ENCODE results near the gene ZNF639. TPM values are rescaled to one million over a fixed set of nuclear protein-coding genes. Genes with fewer than 3 reads are reported as not detected.

The ZNF639 gene
- polyA plus RNA-seq, 1 donor (not counting 4 experiments of a cell fraction or from before 2014, with no cell fraction given) = 15.8 TPM

GRCh38 chr3:179308001-179308400 is 14.8 kb upstream of the ZNF639 start:
- H3K4me3 ChIP-seq (ENCODE audit: control insufficient read depth in 2 of 3, extremely low read depth in 1 of 3, insufficient read depth in 2 of 3, low read depth in 1 of 3, low read length in 3 of 3) = no peak overlapping the region
- H3K27me3 ChIP-seq (ENCODE audit: control insufficient read depth, extremely low read depth, insufficient read depth, low read length) = no peaks in the 10 kb centered on the region
- H3K36me3 ChIP-seq (ENCODE audit: control insufficient read depth in 2 of 2, extremely low read depth in 1 of 2, insufficient read depth in 2 of 2, low read length in 2 of 2) = no peaks in the 10 kb centered on the region
- H3K4me2 ChIP-seq (ENCODE audit: control insufficient read depth, extremely low read depth, insufficient read depth, low read depth, low read length) = no peak overlapping the region
- no peak overlapping the region for H3K9ac ChIP-seq (ENCODE audit: control insufficient read depth, extremely low read depth, insufficient read depth, low read length)
- no peak overlapping the region for H3K27ac ChIP-seq (ENCODE audit: control insufficient read depth, insufficient read depth, low read length)
- H4K20me1 ChIP-seq (ENCODE audit: control insufficient read depth, extremely low read depth, insufficient read depth, low read length) = no peaks in the 10 kb centered on the region
- H3K9me1 ChIP-seq (ENCODE audit: control insufficient read depth, extremely low read depth, insufficient read depth, low read length) = no peaks in the 10 kb centered on the region
- FAIRE-seq (no peak), DNase-seq (ENCODE audit: low read depth, low spot score) (no peak)
- no peaks in the 10 kb centered on the region for H3K79me2 ChIP-seq (ENCODE audit: control insufficient read depth, insufficient read depth, low read length)
- TF ChIP-seq CTCF (optimal IDR thresholded peaks at IDR 0.05 in 1 of 3, IDR thresholded peaks at IDR 0.05 in 1 of 3, conservative IDR thresholded peaks at IDR 0.05 in 1 of 3; ENCODE audit: extremely low read depth in 1 of 3, insufficient read depth in 2 of 3, low read length in 3 of 3) (no peak), EZH2 (IDR thresholded peaks at IDR 0.05; ENCODE audit: low read length) (no peak)
- H3K4me1 ChIP-seq (ENCODE audit: control insufficient read depth, extremely low read depth, insufficient read depth, low read length) = no peaks in the 10 kb centered on the region
- no peak overlapping the region for H2AFZ ChIP-seq (ENCODE audit: control insufficient read depth, low read length)
- dilution Hi-C loops (cut with MboI; ENCODE audit: extremely low pct_ligation_motif_present, low sequenced_read_pairs) = no loop called here
- no peaks in the 10 kb centered on the region for H3K9me3 ChIP-seq (ENCODE audit: control insufficient read depth, low read depth, low read length)

DNA sequence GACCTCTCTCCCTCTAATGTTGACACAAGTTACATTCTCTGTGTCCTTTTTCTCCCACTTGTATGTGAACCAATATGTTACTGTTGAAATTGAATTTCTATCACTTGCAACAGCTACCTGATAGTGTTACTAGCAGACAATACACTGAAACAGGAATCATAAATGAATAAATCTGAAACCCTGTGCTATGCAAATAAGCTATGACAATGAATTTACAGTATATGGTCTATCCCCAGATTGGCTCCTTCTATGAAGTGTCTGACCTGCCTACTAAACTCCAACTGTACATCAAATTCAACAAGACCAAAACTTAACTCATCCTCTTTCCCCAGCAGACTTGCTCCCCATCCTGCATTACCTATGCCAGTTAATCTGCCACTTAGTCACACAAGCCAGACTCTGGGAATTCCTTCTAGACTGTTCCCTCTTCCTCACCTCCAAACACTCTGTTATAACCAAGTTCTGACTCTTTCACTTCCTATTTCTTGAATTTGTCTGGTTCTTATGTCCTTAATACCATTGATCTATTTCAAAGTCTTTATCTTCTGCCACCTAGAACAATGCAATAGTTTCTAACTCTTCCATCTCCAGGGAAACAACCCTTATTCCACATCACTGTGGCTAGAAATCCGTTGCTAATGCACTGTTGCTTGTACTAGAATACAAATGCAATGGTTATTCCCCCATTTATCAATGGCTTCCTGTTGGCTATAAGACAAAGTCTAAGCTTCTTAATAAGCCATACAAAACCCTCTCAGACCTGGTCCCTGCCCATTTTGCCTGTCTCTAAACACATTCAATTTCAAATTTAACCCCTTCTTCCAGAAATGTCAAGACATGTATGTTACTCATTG is 13.4 kb upstream of the ZNF639 start:
- no peak overlapping the region for H2AFZ ChIP-seq (ENCODE audit: control insufficient read depth, low read length)
- no peaks in the 10 kb centered on the region for H3K79me2 ChIP-seq (ENCODE audit: control insufficient read depth, insufficient read depth, low read length)
- no peaks in the 10 kb centered on the region for H3K9me1 ChIP-seq (ENCODE audit: control insufficient read depth, extremely low read depth, insufficient read depth, low read length)
- no peaks in the 10 kb centered on the region for H3K27me3 ChIP-seq (ENCODE audit: control insufficient read depth, extremely low read depth, insufficient read depth, low read length)
- no peak overlapping the region for H3K4me2 ChIP-seq (ENCODE audit: control insufficient read depth, extremely low read depth, insufficient read depth, low read depth, low read length)
- no peak for TF ChIP-seq EZH2 (IDR thresholded peaks at IDR 0.05; ENCODE audit: low read length)
- TF ChIP-seq CTCF (optimal IDR thresholded peaks at IDR 0.05 in 1 of 3, IDR thresholded peaks at IDR 0.05 in 1 of 3, conservative IDR thresholded peaks at IDR 0.05 in 1 of 3; ENCODE audit: extremely low read depth in 1 of 3, insufficient read depth in 2 of 3, low read length in 3 of 3) = no peak
- no peak overlapping the region for H3K4me3 ChIP-seq (ENCODE audit: control insufficient read depth in 2 of 3, extremely low read depth in 1 of 3, insufficient read depth in 2 of 3, low read depth in 1 of 3, low read length in 3 of 3)
- H3K27ac ChIP-seq (ENCODE audit: control insufficient read depth, insufficient read depth, low read length) = no peak overlapping the region
- dilution Hi-C loops (cut with MboI; ENCODE audit: extremely low pct_ligation_motif_present, low sequenced_read_pairs) = no loop called here
- H3K9me3 ChIP-seq (ENCODE audit: control insufficient read depth, low read depth, low read length) = no peaks in the 10 kb centered on the region
- H3K9ac ChIP-seq (ENCODE audit: control insufficient read depth, extremely low read depth, insufficient read depth, low read length) = no peak overlapping the region
- H3K4me1 ChIP-seq (ENCODE audit: control insufficient read depth, extremely low read depth, insufficient read depth, low read length) = no peaks in the 10 kb centered on the region
- DNase-seq (ENCODE audit: low read depth, low spot score) (no peak), FAIRE-seq (no peak)
- no peaks in the 10 kb centered on the region for H4K20me1 ChIP-seq (ENCODE audit: control insufficient read depth, extremely low read depth, insufficient read depth, low read length)
- no peaks in the 10 kb centered on the region for H3K36me3 ChIP-seq (ENCODE audit: control insufficient read depth in 2 of 2, extremely low read depth in 1 of 2, insufficient read depth in 2 of 2, low read length in 2 of 2)
